K562 (cell line): ENCODE data around the gene ALG11. TPM values are rescaled to one million over a fixed set of nuclear protein-coding genes. Genes with fewer than 3 reads are reported as not detected.

ENCODE experiments used
- CBX8 ChIP-seq: fragments of 200-600 bp; sonication (generic); IDR thresholded peaks from 2 replicates; pipeline ENCODE4 v1.6.1; 2012; ENCODE audit warnings: borderline replicate concordance, mixed run types, low read depth, mild to moderate bottlenecking, moderate library complexity, mixed read lengths, low read length, control low read depth, inconsistent platforms; ENCODE audit not compliant: poor library complexity, severe bottlenecking; ENCODE audit errors: extremely low read depth
- DACH1 ChIP-seq: fragments of 450-650 bp; IDR thresholded peaks from 2 replicates; pipeline ENCODE4 v1.6.1; 2018; ENCODE audit not compliant: partially characterized antibody
- JUND ChIP-seq, 2 experiments: IDR thresholded peaks; 2 replicates in 1 of 2; 3 replicates in 1 of 2; pipeline ENCODE4 v1.6.1; 2011; ENCODE audit warnings: borderline replicate concordance in 2 of 2, low read depth in 2 of 2, low read length in 2 of 2, improper control_type of control experiment in 1 of 2, missing biosample characterization in 1 of 2, missing genetic modification characterization in 1 of 2, missing genetic modification reagents in 1 of 2
- KAT2B ChIP-seq: IDR thresholded peaks from one replicate; pipeline ENCODE4 v1.6.1; 2012; ENCODE audit warnings: low read depth, mild to moderate bottlenecking, control low read depth, inconsistent platforms, low read length, moderate library complexity
- MAZ ChIP-seq, 2 experiments: fragments of 450-650 bp in 1 of 2; sonication (generic) in 1 of 2; formaldehyde crosslinking; IDR thresholded peaks in 1 of 2; conservative IDR thresholded peaks in 1 of 2; 2 replicates each; pipeline versions ENCODE4 v1.4.0 to v1.5.0; 2020; ENCODE audit warnings: mild to moderate bottlenecking in 1 of 2, missing genetic modification reagents in 1 of 2
- MECOM ChIP-seq: fragments of 250-450 bp; sonication (Bioruptor Pico); IDR thresholded peaks from 2 replicates; pipeline ENCODE4 v1.8.0; 2022; ENCODE audit warnings: inconsistent platforms
- MEF2A ChIP-seq: IDR thresholded peaks from 2 replicates; pipeline ENCODE4 v1.6.1; 2011; ENCODE audit warnings: low read depth, mild to moderate bottlenecking, low read length, moderate library complexity; ENCODE audit not compliant: control insufficient read depth
- MLX ChIP-seq, 2 experiments: fragments of 450-650 bp in 1 of 2; sonication (generic) in 1 of 2; formaldehyde crosslinking; conservative IDR thresholded peaks; 2 replicates each; pipeline versions ENCODE4 v1.4.0 to v1.8.1; 2020 to 2022; ENCODE audit warnings: mild to moderate bottlenecking in 1 of 2, missing genetic modification reagents in 1 of 2
- NR1H2 ChIP-seq: sonication (generic); formaldehyde crosslinking; IDR thresholded peaks from 2 replicates; pipeline ENCODE4 v1.4.0; 2020; ENCODE audit warnings: mild to moderate bottlenecking, missing genetic modification reagents
- NR4A1 ChIP-seq, 2 experiments: fragments of 250-450 bp in 1 of 2; fragments of 450-650 bp in 1 of 2; sonication (Bioruptor Pico) in 1 of 2; IDR thresholded peaks; 2 replicates each; pipeline versions ENCODE4 v1.4.0 to v1.6.1; 2016 to 2020; ENCODE audit warnings: mild to moderate bottlenecking in 2 of 2, missing compliant biosample characterization in 1 of 2, missing genetic modification characterization in 1 of 2, moderate library complexity in 1 of 2
- POU5F1 ChIP-seq: fragments of 150-350 bp; IDR thresholded peaks from 2 replicates; pipeline ENCODE4 v1.6.1; 2014; ENCODE audit warnings: borderline replicate concordance, low read length, low read depth, mild to moderate bottlenecking; ENCODE audit not compliant: partially characterized antibody
- PREB ChIP-seq: sonication (generic); formaldehyde crosslinking; IDR thresholded peaks from 2 replicates; pipeline ENCODE4 v1.8.1; 2023; ENCODE audit warnings: mild to moderate bottlenecking, missing genetic modification reagents
- RFX5 ChIP-seq: IDR thresholded peaks from 2 replicates; pipeline ENCODE4 v1.6.1; 2011; ENCODE audit warnings: low read depth, mild to moderate bottlenecking, improper control_type of control experiment, low read length
- TFAP4 ChIP-seq: sonication (generic); formaldehyde crosslinking; IDR thresholded peaks from 2 replicates; pipeline ENCODE4 v1.8.0; 2022; ENCODE audit warnings: missing genetic modification reagents, mild to moderate bottlenecking, moderate library complexity, borderline replicate concordance
- ZNF184 ChIP-seq: sonication (generic); formaldehyde crosslinking; IDR thresholded peaks from 2 replicates; pipeline ENCODE4 v1.5.0; 2020; ENCODE audit warnings: missing genetic modification reagents
- ZNF274 ChIP-seq: IDR thresholded peaks from 2 replicates; pipeline ENCODE4 v1.6.1; 2011; ENCODE audit warnings: low read depth, mild to moderate bottlenecking, low read length, moderate library complexity, borderline replicate concordance
- ZNF3 ChIP-seq: fragments of 250-450 bp; sonication (Bioruptor Pico); IDR thresholded peaks from 2 replicates; pipeline ENCODE4 v1.5.0; 2021; ENCODE audit warnings: mild to moderate bottlenecking, moderate library complexity
- ZNF436 ChIP-seq: fragments of 250-450, 450-650 bp; sonication (Bioruptor Pico); formaldehyde crosslinking; IDR thresholded peaks from 2 replicates; pipeline ENCODE4 v1.7.0; 2020; ENCODE audit warnings: mild to moderate bottlenecking
- polyA plus RNA-seq, 8 experiments: library from polyadenylated mRNA; depleted of rRNA in 4 of 8; stranded (reverse) in 5 of 8; unstranded in 3 of 8; fragments of >200 nt; fragmentation: Nextera tagmentation in 2 of 8; fragmentation: Illumina TruSeq in 1 of 8; extraction: Ambion mirVana in 2 of 8; extraction: Trizol in 1 of 8; gene quantifications; 2 replicates each; pipeline versions ENCODE4 v1.2.1 to v1.2.3, GENCODE V29; 2011 to 2014; ENCODE audit warnings: inconsistent platforms in 1 of 8, missing spikeins in 1 of 8
- total RNA-seq, 7 experiments: library from RNA; depleted of rRNA in 6 of 7; stranded (reverse); fragments of >200 nt in 6 of 7; fragmentation: Illumina TruSeq in 2 of 7; extraction: Trizol in 2 of 7; gene quantifications; 2 replicates each; pipeline versions ENCODE4 v1.2.1 to v1.2.3, GENCODE V29; 2011 to 2021; ENCODE audit warnings: low replicate concordance in 1 of 7
- TF ChIP-seq, protein P1 (sequence below): fragments of 450-650 bp; IDR thresholded peaks from 2 replicates; pipeline ENCODE4 v1.6.1; 2018; ENCODE audit warnings: mild to moderate bottlenecking, low read depth; ENCODE audit not compliant: partially characterized antibody
- TF ChIP-seq, protein P2 (sequence below): fragments of 450-650 bp; IDR thresholded peaks from 2 replicates; pipeline ENCODE4 v1.6.1; 2017; ENCODE audit warnings: mild to moderate bottlenecking, moderate library complexity

Gene ALG11
- total and polyA plus RNA-seq, 9 of the 15 experiments (the other 6 are each of a cell fraction or from before 2014, with no cell fraction given): 7.3 to 19.2 (median 16.3) TPM

DNA sequence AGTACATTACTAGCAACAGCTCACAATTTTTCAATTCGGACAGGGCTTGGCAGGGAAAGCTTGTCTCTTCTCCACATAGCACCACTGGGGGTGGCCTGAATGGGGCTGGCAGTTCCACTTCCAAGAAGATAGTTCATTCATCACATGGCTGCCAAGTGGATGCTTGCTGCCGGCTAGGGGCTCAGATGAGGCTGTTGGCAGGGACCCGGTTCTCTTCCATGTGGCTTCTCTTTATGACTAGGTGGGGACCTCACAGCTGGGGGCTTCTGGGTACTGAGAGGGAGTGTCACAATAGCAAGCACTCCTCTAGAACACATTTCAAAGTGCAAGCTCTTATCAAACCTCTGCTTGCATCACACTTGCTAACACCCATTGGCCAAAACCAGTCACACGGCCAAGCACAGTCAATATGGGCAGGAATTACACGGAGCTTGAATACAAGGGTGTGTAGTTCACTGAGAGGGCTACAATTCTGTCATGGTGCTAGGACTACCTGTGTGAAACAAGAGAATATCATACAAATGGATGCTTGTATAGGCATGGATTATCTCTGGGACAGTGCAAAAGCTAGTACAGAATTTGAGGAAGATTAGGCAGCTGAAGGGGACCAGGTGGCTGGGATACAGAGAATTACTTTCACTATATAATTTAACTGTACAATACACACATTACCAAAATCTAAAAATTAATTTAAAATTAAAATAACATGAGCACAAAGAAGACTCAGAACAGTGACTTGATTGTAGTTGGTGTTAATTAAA is 33.2 kb upstream of the ALG11 start (continued):
- TF ChIP-seq PREB (CRISPR knock-in tag) (no peak), TFAP4 (CRISPR knock-in tag) (peak; percentile 64; the same call in 1 of the 2 replicates), MLX (CRISPR knock-in tag; conservative IDR thresholded peaks at IDR 0.05) (no peak), ZNF436 (CRISPR knock-in tag) (no peak), POU5F1 (no peak), KAT2B (no peak), DACH1 (peak; percentile 35), MECOM (CRISPR knock-in tag) (no peak), ZNF3 (no peak), ZNF274 (no peak), CBX8 (no peak), JUND (IDR thresholded peaks at IDR 0.05; ENCODE audit: borderline replicate concordance, low read depth, low read length) (peak; percentile 46; the same call in 1 of the 2 replicates), JUND (tag; IDR thresholded peaks at IDR 0.05; ENCODE audit: borderline replicate concordance, low read depth, low read length) (no peak), MAZ (CRISPR knock-in tag; conservative IDR thresholded peaks at IDR 0.05 in 1 of 2, IDR thresholded peaks at IDR 0.05 in 1 of 2) (no peak), NR4A1 (CRISPR knock-in tag; IDR thresholded peaks at IDR 0.05) (no peak), NR4A1 (tag; IDR thresholded peaks at IDR 0.05) (peak; percentile 57; the same call in 1 of the 2 replicates), NR1H2 (CRISPR knock-in tag) (no peak), MEF2A (no peak), ZNF184 (CRISPR knock-in tag) (no peak), RFX5 (no peak)
- TF ChIP-seq, protein P1, sequence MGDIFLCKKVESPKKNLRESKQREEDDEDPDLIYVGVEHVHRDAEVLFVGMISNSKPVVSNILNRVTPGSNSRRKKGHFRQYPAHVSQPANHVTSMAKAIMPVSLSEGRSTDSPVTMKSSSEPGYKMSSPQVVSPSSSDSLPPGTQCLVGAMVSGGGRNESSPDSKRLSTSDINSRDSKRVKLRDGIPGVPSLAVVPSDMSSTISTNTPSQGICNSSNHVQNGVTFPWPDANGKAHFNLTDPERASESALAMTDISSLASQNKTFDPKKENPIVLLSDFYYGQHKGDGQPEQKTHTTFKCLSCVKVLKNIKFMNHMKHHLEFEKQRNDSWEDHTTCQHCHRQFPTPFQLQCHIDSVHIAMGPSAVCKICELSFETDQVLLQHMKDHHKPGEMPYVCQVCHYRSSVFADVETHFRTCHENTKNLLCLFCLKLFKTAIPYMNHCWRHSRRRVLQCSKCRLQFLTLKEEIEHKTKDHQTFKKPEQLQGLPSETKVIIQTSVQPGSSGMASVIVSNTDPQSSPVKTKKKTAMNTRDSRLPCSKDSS: no peak
- TF ChIP-seq, protein P2, sequence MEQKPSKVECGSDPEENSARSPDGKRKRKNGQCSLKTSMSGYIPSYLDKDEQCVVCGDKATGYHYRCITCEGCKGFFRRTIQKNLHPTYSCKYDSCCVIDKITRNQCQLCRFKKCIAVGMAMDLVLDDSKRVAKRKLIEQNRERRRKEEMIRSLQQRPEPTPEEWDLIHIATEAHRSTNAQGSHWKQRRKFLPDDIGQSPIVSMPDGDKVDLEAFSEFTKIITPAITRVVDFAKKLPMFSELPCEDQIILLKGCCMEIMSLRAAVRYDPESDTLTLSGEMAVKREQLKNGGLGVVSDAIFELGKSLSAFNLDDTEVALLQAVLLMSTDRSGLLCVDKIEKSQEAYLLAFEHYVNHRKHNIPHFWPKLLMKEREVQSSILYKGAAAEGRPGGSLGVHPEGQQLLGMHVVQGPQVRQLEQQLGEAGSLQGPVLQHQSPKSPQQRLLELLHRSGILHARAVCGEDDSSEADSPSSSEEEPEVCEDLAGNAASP: no peak
